CD4-positive, alpha-beta memory T cell (primary cell): ENCODE data around the gene CWC27. TPM values are rescaled to one million over a fixed set of nuclear protein-coding genes. Genes with fewer than 3 reads are reported as not detected.

ENCODE experiments used
- CTCF ChIA-PET: fragments of 350-600 bp; sonication (Branson Sonifier 250); formaldehyde crosslinking; loops from one replicate; lab custom pipeline; 2021; ENCODE audit warnings: inconsistent platforms; ENCODE audit not compliant: partially characterized antibody; lab: Charles Lee
- POLR2A ChIA-PET: fragments of 350-600 bp; sonication (Branson Sonifier 250); formaldehyde crosslinking; loops from one replicate; lab custom pipeline; 2021; ENCODE audit not compliant: partially characterized antibody; lab: Charles Lee
- DNase-seq, 5 donors: peaks; one replicate each; pipeline versions ENCODE4 v3.0.0 to v3.0.0-alpha.2; 2020 to 2022; ENCODE audit warnings: mixed read lengths in 1 of 5
- H3K27ac ChIP-seq: one replicate; pipeline ENCODE4 v1.7.0; 2013; ENCODE audit warnings: low read depth, low read length
- H3K27me3 ChIP-seq: 2 replicates; pipeline ENCODE4 v1.7.0; 2013; ENCODE audit warnings: mild to moderate bottlenecking, low read length, moderate library complexity; ENCODE audit not compliant: insufficient read depth
- H3K36me3 ChIP-seq: 2 replicates; pipeline ENCODE4 v1.7.0; 2013; ENCODE audit warnings: mild to moderate bottlenecking, low read length, moderate library complexity; ENCODE audit not compliant: insufficient read depth
- H3K4me1 ChIP-seq: 2 replicates; pipeline ENCODE4 v1.7.0; 2013; ENCODE audit warnings: mild to moderate bottlenecking, low read length, moderate library complexity; ENCODE audit not compliant: insufficient read depth
- H3K4me3 ChIP-seq, 2 donors: one replicate each; pipeline ENCODE4 v1.7.0; 2013; ENCODE audit warnings: low read length in 2 of 2, mild to moderate bottlenecking in 1 of 2
- H3K9me3 ChIP-seq, 2 donors: one replicate each; pipeline ENCODE4 v1.7.0; 2013; ENCODE audit warnings: low read length in 2 of 2, control low read depth in 1 of 2; ENCODE audit not compliant: control insufficient read depth in 1 of 2
- H3K27ac Mint-ChIP-seq, 7 donors: one replicate each; pipeline ENCODE4 v1.8.0; 2020 to 2021; ENCODE audit warnings: mixed read lengths in 7 of 7, mild to moderate bottlenecking in 6 of 7, inconsistent platforms in 3 of 7, moderate library complexity in 3 of 7
- H3K27me3 Mint-ChIP-seq, 2 donors: one replicate each; pipeline ENCODE4 v1.8.0; 2020 to 2021; ENCODE audit warnings: mixed read lengths in 2 of 2
- H3K36me3 Mint-ChIP-seq, 2 donors: one replicate each; pipeline ENCODE4 v1.8.0; 2020 to 2021; ENCODE audit warnings: mixed read lengths in 2 of 2, inconsistent platforms in 1 of 2, mild to moderate bottlenecking in 1 of 2
- H3K4me1 Mint-ChIP-seq, 4 donors: one replicate each; pipeline ENCODE4 v1.8.0; 2020 to 2021; ENCODE audit warnings: mixed read lengths in 4 of 4, mild to moderate bottlenecking in 1 of 4
- H3K4me3 Mint-ChIP-seq, 8 donors: one replicate each; pipeline ENCODE4 v1.8.0; 2020 to 2021; ENCODE audit warnings: mixed read lengths in 8 of 8, mild to moderate bottlenecking in 7 of 8, moderate library complexity in 6 of 8, inconsistent platforms in 3 of 8
- H3K9me3 Mint-ChIP-seq, 8 donors: one replicate each; pipeline ENCODE4 v1.8.0; 2020 to 2021; ENCODE audit warnings: mixed read lengths in 8 of 8, mild to moderate bottlenecking in 5 of 8, inconsistent platforms in 3 of 8, moderate library complexity in 1 of 8
- intact Hi-C: fragments of 100-400 bp; cut with micrococcal nuclease; formaldehyde crosslinking; loops from one replicate; pipeline ENCODE4 v1.15.1; 2023
- polyA plus RNA-seq, 2 donors: library from polyadenylated mRNA; unstranded; fragments of 300-500 nt; fragmentation: Illumina TruSeq; gene quantifications; one replicate each; pipeline ENCODE4 v1.2.3, GENCODE V29; 2021
- total RNA-seq, 2 experiments: library from RNA; stranded (reverse); gene quantifications; one replicate each; pipeline ENCODE4 v1.2.3, GENCODE V29; 2021

Gene CWC27
- total and polyA plus RNA-seq, 4 experiments from 2014 or later: 16.8 to 37.7 (median 22.9) TPM

DNA sequence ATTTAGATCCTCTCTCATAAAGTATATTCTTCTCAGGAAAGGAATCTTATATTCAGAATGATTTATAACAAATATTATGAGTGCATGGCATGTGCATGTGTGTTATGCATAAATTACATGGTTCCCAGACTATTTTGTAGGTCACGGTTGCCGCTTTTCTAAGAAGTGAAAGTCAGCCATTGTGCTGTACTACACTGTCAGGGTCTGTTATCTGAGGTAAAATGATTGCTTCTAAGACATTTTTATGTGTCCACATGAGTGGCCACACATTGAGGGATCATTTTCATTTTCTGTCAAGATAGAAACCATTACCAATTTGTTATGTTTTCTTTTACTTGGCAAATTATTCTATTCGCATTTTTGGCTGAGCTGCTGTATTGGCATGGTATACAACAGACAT is 210.8 kb downstream of the CWC27 start:
- ChIA-PET CTCF (interaction anchor here (1.0 kb wide), 1 partner anchor 13 kb away, joined by 3 read pairs; no protein-coding TSS in a partner anchor), POLR2A (no interaction called here)
- H3K9me3 Mint-ChIP-seq: no peaks in the 10 kb centered on the region
- H3K27me3 Mint-ChIP-seq: no peaks in the 10 kb centered on the region
- no peaks in the 10 kb centered on the region for H3K4me1 ChIP-seq
- peaks cover 0 to 2% (median 0%) of the 10 kb centered on the region in 4 donors for H3K4me1 Mint-ChIP-seq
- no peak overlapping the region for H3K27ac Mint-ChIP-seq
- peaks cover 33 to 46% of the 10 kb centered on the region in 2 donors for H3K36me3 Mint-ChIP-seq
- DNase-seq: no peak
- H3K36me3 ChIP-seq: no peaks in the 10 kb centered on the region
- no peak overlapping the region for H3K27ac ChIP-seq
- intact Hi-C loops: no loop called here
- no peak overlapping the region for H3K4me3 ChIP-seq
- H3K9me3 ChIP-seq: no peaks in the 10 kb centered on the region
- no peaks in the 10 kb centered on the region for H3K27me3 ChIP-seq
- no peak overlapping the region for H3K4me3 Mint-ChIP-seq

DNA sequence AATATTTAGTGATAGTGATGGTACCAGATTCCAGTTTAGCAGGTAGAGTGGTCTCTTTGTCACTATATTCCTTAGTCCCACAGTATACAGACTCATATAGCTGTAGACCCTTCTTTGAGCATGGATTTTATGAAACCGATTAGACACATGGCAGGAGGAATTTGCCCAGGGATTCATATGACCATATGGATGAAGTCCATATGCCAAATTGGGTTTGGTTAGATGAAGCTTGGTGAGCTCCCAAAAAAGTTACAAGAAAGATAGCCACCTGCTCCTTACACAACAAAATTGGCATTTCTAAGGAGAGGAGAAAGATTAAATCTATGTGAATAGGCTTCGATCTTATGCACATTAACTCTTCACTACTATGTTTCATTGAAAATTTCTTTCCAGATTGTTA is 211.4 kb downstream of the CWC27 start:
- Histone ChIP-seq H3K4me3 (no peak overlapping the region), H3K4me1 (no peaks in the 10 kb centered on the region), H3K36me3 (no peaks in the 10 kb centered on the region), H3K27me3 (no peaks in the 10 kb centered on the region), H3K27ac (no peak overlapping the region), H3K9me3 (no peaks in the 10 kb centered on the region)
- Mint-ChIP-seq H3K36me3 (peaks cover 34 to 46% of the 10 kb centered on the region in 2 donors), H3K4me1 (peaks cover 0 to 2% (median 0%) of the 10 kb centered on the region in 4 donors), H3K27ac (no peak overlapping the region), H3K4me3 (no peak overlapping the region), H3K27me3 (no peaks in the 10 kb centered on the region), H3K9me3 (no peaks in the 10 kb centered on the region)
- POLR2A ChIA-PET: no interaction called here
- intact Hi-C loops: no loop called here
- no peak for DNase-seq
- CTCF ChIA-PET: no interaction called here

DNA sequence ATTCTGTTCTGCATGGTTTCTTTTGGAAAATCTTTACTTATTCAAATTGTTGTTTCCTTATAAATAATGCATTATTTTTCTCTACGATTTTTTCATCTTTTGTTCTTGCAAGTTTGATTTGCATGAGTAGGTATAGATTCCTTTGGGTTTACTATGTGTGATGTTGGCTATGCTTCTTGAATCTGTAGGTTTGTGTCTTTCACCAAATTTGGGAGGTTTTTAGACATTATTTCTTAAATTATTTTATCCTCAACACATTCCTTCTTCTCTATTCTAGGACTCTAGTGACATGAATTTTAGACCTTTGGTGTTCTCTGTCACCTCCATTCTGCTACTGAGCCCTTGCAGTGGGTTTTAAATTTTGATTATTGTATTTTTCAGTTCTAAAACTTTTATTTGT is 219.0 kb downstream of the CWC27 start:
- peaks cover 0 to 12% (median 3%) of the 10 kb centered on the region in 8 donors for H3K9me3 Mint-ChIP-seq
- CTCF ChIA-PET: no interaction called here
- no peak overlapping the region for H3K4me3 Mint-ChIP-seq
- Histone ChIP-seq H3K4me1 (no peaks in the 10 kb centered on the region), H3K36me3 (no peaks in the 10 kb centered on the region), H3K27me3 (no peaks in the 10 kb centered on the region), H3K4me3 (no peak overlapping the region), H3K9me3 (no peaks in the 10 kb centered on the region), H3K27ac (no peak overlapping the region)
- no peaks in the 10 kb centered on the region for H3K27me3 Mint-ChIP-seq
- no peak for DNase-seq
- H3K27ac Mint-ChIP-seq: no peak overlapping the region
- POLR2A ChIA-PET: no interaction called here
- intact Hi-C loops: no loop called here
- peaks cover 28 to 74% of the 10 kb centered on the region in 2 donors for H3K36me3 Mint-ChIP-seq
- H3K4me1 Mint-ChIP-seq: peaks cover 0 to 2% (median 0%) of the 10 kb centered on the region in 4 donors

DNA sequence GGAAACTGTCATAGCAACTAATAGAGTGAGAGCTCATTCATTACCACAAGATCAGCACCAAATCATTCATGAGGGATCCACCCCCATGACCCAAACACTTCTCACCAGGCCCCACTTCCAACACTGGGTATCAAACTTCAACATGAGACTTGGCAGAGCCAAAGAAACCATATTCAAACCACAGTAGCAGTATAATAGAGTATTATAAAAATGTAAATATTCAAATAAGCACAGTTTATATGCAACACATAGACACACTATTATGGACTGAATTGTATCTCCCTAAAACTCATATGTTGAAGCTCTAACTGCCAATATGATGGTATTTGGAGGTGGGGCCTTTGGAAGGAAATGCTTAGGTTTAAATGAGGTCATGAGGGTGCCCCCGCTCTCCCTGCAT is 240.5 kb downstream of the CWC27 start:
- H3K27ac ChIP-seq: no peak overlapping the region
- POLR2A ChIA-PET: no interaction called here
- DNase-seq: no peak

DNA sequence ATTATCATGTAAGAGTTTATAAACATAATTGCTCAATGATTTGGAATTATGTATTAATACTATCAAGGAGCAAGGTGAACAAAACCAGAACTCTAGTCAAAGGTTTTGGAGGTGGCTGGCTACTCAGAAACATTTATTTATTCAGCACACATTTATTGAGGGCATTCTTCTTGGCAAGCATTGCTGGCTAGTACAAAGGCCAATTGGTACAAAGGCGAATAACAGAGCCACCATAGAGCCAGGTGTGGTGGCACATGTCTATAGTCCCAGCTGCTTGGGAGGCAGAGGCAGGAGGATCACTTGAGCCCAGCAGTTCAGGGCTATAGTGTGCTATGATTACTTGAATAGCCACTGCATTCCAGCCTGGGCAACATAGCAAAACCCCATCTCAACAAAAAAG is 242.1 kb downstream of the CWC27 start:
- Mint-ChIP-seq H3K27me3 (no peaks in the 10 kb centered on the region), H3K27ac (peak overlapping the region in 1 of 7 donors; percentile 2), H3K9me3 (no peaks in the 10 kb centered on the region), H3K36me3 (peaks cover 2 to 25% of the 10 kb centered on the region in 2 donors), H3K4me1 (no peaks in the 10 kb centered on the region), H3K4me3 (no peak overlapping the region)
- no peak overlapping the region for H3K27ac ChIP-seq
- H3K27me3 ChIP-seq: no peaks in the 10 kb centered on the region
- no peaks in the 10 kb centered on the region for H3K9me3 ChIP-seq
- ChIA-PET POLR2A (no interaction called here), CTCF (no interaction called here)
- no peaks in the 10 kb centered on the region for H3K4me1 ChIP-seq
- no peaks in the 10 kb centered on the region for H3K36me3 ChIP-seq
- DNase-seq: no peak
- intact Hi-C loops: no loop called here
- no peak overlapping the region for H3K4me3 ChIP-seq

More for the DNA sequence above, 240.5 kb downstream of the CWC27 start:
- Histone ChIP-seq H3K9me3 (no peaks in the 10 kb centered on the region), H3K27me3 (no peaks in the 10 kb centered on the region), H3K4me3 (no peak overlapping the region), H3K36me3 (no peaks in the 10 kb centered on the region), H3K4me1 (no peaks in the 10 kb centered on the region)
- Mint-ChIP-seq H3K4me3 (no peak overlapping the region), H3K9me3 (peaks cover 0 to 5% (median 2%) of the 10 kb centered on the region in 8 donors), H3K27me3 (no peaks in the 10 kb centered on the region), H3K36me3 (peaks cover 3 to 26% of the 10 kb centered on the region in 2 donors), H3K4me1 (no peaks in the 10 kb centered on the region), H3K27ac (no peak overlapping the region)
- CTCF ChIA-PET: no interaction called here
- intact Hi-C loops: no loop called here

DNA sequence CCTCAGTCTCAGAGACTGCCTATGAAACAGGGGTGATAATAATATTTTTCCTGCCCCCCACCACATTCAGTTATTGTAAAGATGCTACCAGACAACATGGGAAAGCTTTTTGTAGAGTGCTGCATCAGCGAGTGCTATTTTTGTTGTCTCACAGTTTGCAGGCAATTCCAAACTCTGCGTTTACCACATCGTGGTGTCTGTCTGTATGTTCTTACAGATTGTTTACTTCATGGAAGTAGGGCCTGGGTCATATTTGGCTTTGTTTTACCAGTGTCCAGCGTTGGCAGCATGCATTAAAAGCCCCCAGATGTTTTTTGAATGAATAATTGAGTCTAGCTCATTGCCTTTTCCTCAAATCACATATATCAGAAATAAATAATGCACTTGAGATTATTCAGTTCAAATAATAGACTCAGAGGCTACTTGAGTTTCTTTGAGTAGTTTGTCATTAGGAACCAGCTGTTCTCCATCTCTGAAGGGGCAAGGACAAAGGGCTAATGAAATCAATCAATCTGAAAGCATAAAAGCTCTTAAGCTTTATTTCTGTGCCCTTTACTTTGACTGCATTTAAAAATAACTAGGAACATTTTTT is 243.7 kb downstream of the CWC27 start:
- no peak overlapping the region for H3K4me3 Mint-ChIP-seq
- H3K27ac ChIP-seq: no peak overlapping the region
- H3K4me3 ChIP-seq: no peak overlapping the region
- no peaks in the 10 kb centered on the region for H3K4me1 ChIP-seq
- no peaks in the 10 kb centered on the region for H3K27me3 Mint-ChIP-seq
- no peaks in the 10 kb centered on the region for H3K9me3 ChIP-seq
- intact Hi-C loops: no loop called here
- H3K9me3 Mint-ChIP-seq: no peaks in the 10 kb centered on the region
- no peaks in the 10 kb centered on the region for H3K4me1 Mint-ChIP-seq
- H3K27ac Mint-ChIP-seq: no peak overlapping the region
- no peaks in the 10 kb centered on the region for H3K27me3 ChIP-seq
- peaks cover 0 to 20% of the 10 kb centered on the region in 2 donors for H3K36me3 Mint-ChIP-seq
- ChIA-PET POLR2A (no interaction called here), CTCF (no interaction called here)
- no peak for DNase-seq
- H3K36me3 ChIP-seq: no peaks in the 10 kb centered on the region

DNA sequence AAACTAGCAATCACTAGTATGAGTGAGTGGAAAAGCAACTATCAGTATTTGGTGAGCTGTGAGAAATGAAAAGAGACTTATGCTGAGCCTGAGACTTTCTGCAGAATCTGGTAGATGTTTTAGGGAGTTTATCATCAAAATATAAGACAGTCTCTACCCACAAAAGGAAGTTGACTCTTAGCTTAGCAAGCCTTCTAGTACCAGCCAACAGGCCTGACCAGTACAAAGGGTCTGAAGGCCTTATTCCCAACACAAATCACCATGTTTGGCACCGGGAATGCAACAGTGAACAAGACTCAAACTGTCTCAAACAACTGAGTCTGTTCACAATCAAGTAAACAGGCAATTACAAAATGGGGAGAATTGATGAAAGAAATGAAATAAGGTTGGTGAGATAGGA is 244.4 kb downstream of the CWC27 start:
- H3K9me3 Mint-ChIP-seq: no peaks in the 10 kb centered on the region
- H3K27me3 Mint-ChIP-seq: no peaks in the 10 kb centered on the region
- no peak overlapping the region for H3K4me3 Mint-ChIP-seq
- H3K36me3 Mint-ChIP-seq: peaks cover 0 to 21% of the 10 kb centered on the region in 2 donors
- H3K9me3 ChIP-seq: no peaks in the 10 kb centered on the region
- POLR2A ChIA-PET: no interaction called here
- no peaks in the 10 kb centered on the region for H3K4me1 ChIP-seq
- DNase-seq: no peak
- CTCF ChIA-PET: no interaction called here
- no peak overlapping the region for H3K27ac ChIP-seq
- H3K4me1 Mint-ChIP-seq: no peaks in the 10 kb centered on the region
- no peak overlapping the region for H3K27ac Mint-ChIP-seq
- no peaks in the 10 kb centered on the region for H3K27me3 ChIP-seq
- no peaks in the 10 kb centered on the region for H3K36me3 ChIP-seq
- no peak overlapping the region for H3K4me3 ChIP-seq
- intact Hi-C loops: no loop called here
